Anterior cingulate cortex (tissue), 58 donors: ENCODE results near the gene ADAM22.
"Not testable (repeated sequence)": the region's sequence is repeated elsewhere in the genome, so short reads cannot be mapped to it uniquely, and the experiment has no call there.

ENCODE experiments used
- DNase-seq, 58 donors: peaks; one replicate each; lab custom pipeline; 2025; lab: John Stamatoyannopoulos, UW

ADAM22 gene

GRCh38 chr7:87933953-87934698 lies at the start of gene ADAM22:
Gene ADAM22 (plus strand): TSS chr7:87934251. CDS start chr7:87934466, 215 bp downstream.
- DNase-seq, result peak; percentile 34 to 96 (median 92)

- no peak for DNase-seq
Observed at GRCh38 chr7:87885018-87885417, 49.0 kb upstream of the ADAM22 start.

- no peak for DNase-seq
Observed at GRCh38 chr7:87886875-87887274, 47.2 kb upstream of the ADAM22 start.

GRCh38 chr7:87895363-87895762 lies 38.7 kb upstream of the ADAM22 start:
- no peak for DNase-seq

GRCh38 chr7:87899255-87899654 lies 34.8 kb upstream of the ADAM22 start:
- no peak for DNase-seq

- not testable (repeated sequence) for DNase-seq
Observed at GRCh38 chr7:87907136-87907906, 26.7 kb upstream of the ADAM22 start.

GRCh38 chr7:87908814-87909213 lies 25.2 kb upstream of the ADAM22 start:
- DNase-seq, result not testable (repeated sequence)

- DNase-seq, result no peak
Observed at GRCh38 chr7:87912121-87912520, 21.9 kb upstream of the ADAM22 start.

- DNase-seq, result no peak
Observed at GRCh38 chr7:87918740-87919139, 15.3 kb upstream of the ADAM22 start.

- no peak for DNase-seq
Observed at GRCh38 chr7:87919875-87920274, 14.2 kb upstream of the ADAM22 start.

- DNase-seq, result no peak
Observed at GRCh38 chr7:87920578-87920977, 13.5 kb upstream of the ADAM22 start.

GRCh38 chr7:87922759-87923395 lies 11.2 kb upstream of the ADAM22 start:
- not testable (repeated sequence) for DNase-seq

GRCh38 chr7:87926581-87927461 lies 7.2 kb upstream of the ADAM22 start:
- no peak for DNase-seq

- peak in 1 of 58 donors; percentile 34 for DNase-seq
Observed at GRCh38 chr7:87933605-87933952, 472 bp upstream of the ADAM22 start.

GRCh38 chr7:87934699-87935383 lies 790 bp downstream of the ADAM22 start:
- DNase-seq, result peak in 46 of 58 donors; percentile 6 to 71 (median 36)

GRCh38 chr7:87935384-87935706 lies 1.3 kb downstream of the ADAM22 start:
- peak in 1 of 58 donors; percentile 20 for DNase-seq

- no peak for DNase-seq
Observed at GRCh38 chr7:87941138-87941537, 7.1 kb downstream of the ADAM22 start.

GRCh38 chr7:87944547-87944946 lies 10.5 kb downstream of the ADAM22 start:
- no peak for DNase-seq

- not testable (repeated sequence) for DNase-seq
Observed at GRCh38 chr7:87945926-87946325, 11.9 kb downstream of the ADAM22 start.

- no peak for DNase-seq
Observed at GRCh38 chr7:87948371-87948770, 14.3 kb downstream of the ADAM22 start.
